A673 (cell line): ENCODE measurements around the gene CADM3.
A peak's percentile ranks its signal among the peaks of the same experiment; 100 is the strongest.

Experiments used
- CTCF ChIP-seq: fragments of 300-800, 200-600 bp; sonication (generic); conservative IDR thresholded peaks from 2 replicates; pipeline ENCODE4 v1.5.1; 2017; ENCODE audit warnings: low read depth, mild to moderate bottlenecking, antibody characterized with exemption, low read length, moderate library complexity, mixed read lengths
- EZH2 ChIP-seq: fragments of 200-600 bp; sonication (generic); IDR thresholded peaks from 2 replicates; pipeline ENCODE4 v1.6.1; 2017; ENCODE audit warnings: borderline replicate concordance, low read depth, mild to moderate bottlenecking, mixed read lengths, antibody characterized with exemption, low read length; ENCODE audit not compliant: poor library complexity, severe bottlenecking

- TF ChIP-seq EZH2 (peak; percentile 89), CTCF (no peak)
Observed at GRCh38 chr1:159188375-159188788, 17.0 kb downstream of the CADM3 start.
